Embryonic facial prominence (tissue), 1 donor: Measurements from ENCODE around the gene SIM1.

ENCODE experiments used
- DNase-seq: peaks from one replicate; pipeline ENCODE4 v3.0.0-alpha.2; 2016; ENCODE audit errors: extremely low spot score

SIM1 gene

GRCh38 chr6:100472674-100473073 is 8.0 kb upstream of the SIM1 start:
- no peak for DNase-seq

GRCh38 chr6:100470422-100471120 is 5.8 kb upstream of the SIM1 start:
- DNase-seq = no peak

- DNase-seq = no peak
These were observed 4.6 kb upstream of the SIM1 start for GRCh38 chr6:100469101-100469859.

GRCh38 chr6:100468016-100468622 is 3.4 kb upstream of the SIM1 start:
- no peak for DNase-seq

- DNase-seq = no peak
These were observed 2.7 kb upstream of the SIM1 start for GRCh38 chr6:100467129-100468015.

- no peak for DNase-seq
These were observed 1.8 kb upstream of the SIM1 start for GRCh38 chr6:100466410-100467128.

GRCh38 chr6:100465701-100466409 is 1.1 kb upstream of the SIM1 start:
- DNase-seq = no peak

- no peak for DNase-seq
These were observed 414 bp downstream of the SIM1 start for GRCh38 chr6:100464162-100464851.

GRCh38 chr6:100463630-100464161 is 1.0 kb downstream of the SIM1 start:
- no peak for DNase-seq

GRCh38 chr6:100462706-100463629 is 1.8 kb downstream of the SIM1 start:
- DNase-seq = no peak

- DNase-seq = no peak
These were observed 2.6 kb downstream of the SIM1 start for GRCh38 chr6:100461917-100462705.

GRCh38 chr6:100461278-100461916 is 3.3 kb downstream of the SIM1 start:
- no peak for DNase-seq

GRCh38 chr6:100460650-100461204 is 4.0 kb downstream of the SIM1 start:
- DNase-seq = no peak

GRCh38 chr6:100459592-100460184 is 5.0 kb downstream of the SIM1 start:
- no peak for DNase-seq

- no peak for DNase-seq
These were observed 5.7 kb downstream of the SIM1 start for GRCh38 chr6:100458841-100459591.
